GM23338 (cell line): Measurements from ENCODE around the gene MICALL2.

Experiments used
- POLR2AphosphoS5 ChIP-seq: IDR thresholded peaks from 2 replicates; pipeline ENCODE4 v1.6.1; 2016; ENCODE audit warnings: antibody characterized with exemption, low read depth
- TF ChIP-seq, protein P1 (sequence below), 2 experiments: fragments of 200-600 bp in 1 of 2; sonication (generic) in 1 of 2; conservative IDR thresholded peaks; 2 replicates each; pipeline versions ENCODE4 v1.5.1 to v1.6.1; 2016 to 2017; ENCODE audit warnings: antibody characterized with exemption in 2 of 2, low read depth in 2 of 2, mild to moderate bottlenecking in 2 of 2, moderate library complexity in 1 of 2

DNA sequence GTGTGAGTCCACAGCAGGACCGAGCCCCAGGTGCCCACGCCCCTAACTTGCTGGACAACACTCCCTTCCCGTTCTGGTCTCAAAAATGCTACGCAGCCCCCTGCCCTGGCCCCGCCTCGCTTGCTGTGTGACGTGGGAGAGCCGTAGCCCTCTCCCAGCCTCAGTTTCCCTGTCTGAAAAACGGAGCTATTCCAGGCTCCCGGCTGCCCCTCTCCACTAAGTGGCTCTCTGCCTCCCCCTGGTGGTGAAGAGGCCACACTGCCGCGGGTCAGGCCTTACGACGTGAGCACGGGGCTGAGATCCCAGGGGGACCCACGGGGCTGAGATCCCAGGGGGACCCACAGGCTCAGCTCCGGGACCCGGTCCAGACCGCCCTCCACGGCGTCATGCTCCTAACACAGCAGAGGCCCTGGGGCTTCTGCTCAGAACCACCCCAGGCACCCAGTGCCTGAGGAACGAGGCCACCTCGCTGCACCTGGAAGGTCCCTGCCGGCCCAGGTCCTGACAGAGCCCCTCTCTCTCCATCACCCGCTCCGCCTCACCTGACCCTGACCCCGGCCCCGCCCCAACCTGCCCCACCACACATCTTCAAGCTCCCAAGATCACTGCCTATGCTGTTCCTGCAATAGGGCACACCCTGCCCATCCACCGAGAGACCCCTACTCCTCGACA is 26.7 kb downstream of the MICALL2 start:
- TF ChIP-seq, protein P1, sequence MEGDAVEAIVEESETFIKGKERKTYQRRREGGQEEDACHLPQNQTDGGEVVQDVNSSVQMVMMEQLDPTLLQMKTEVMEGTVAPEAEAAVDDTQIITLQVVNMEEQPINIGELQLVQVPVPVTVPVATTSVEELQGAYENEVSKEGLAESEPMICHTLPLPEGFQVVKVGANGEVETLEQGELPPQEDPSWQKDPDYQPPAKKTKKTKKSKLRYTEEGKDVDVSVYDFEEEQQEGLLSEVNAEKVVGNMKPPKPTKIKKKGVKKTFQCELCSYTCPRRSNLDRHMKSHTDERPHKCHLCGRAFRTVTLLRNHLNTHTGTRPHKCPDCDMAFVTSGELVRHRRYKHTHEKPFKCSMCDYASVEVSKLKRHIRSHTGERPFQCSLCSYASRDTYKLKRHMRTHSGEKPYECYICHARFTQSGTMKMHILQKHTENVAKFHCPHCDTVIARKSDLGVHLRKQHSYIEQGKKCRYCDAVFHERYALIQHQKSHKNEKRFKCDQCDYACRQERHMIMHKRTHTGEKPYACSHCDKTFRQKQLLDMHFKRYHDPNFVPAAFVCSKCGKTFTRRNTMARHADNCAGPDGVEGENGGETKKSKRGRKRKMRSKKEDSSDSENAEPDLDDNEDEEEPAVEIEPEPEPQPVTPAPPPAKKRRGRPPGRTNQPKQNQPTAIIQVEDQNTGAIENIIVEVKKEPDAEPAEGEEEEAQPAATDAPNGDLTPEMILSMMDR (conservative IDR thresholded peaks at IDR 0.05; ENCODE audit: low read depth in 2 of 2), result peak; percentile 77 to 96
- no peak for TF ChIP-seq POLR2AphosphoS5
